Measurements from ENCODE around the gene IREB2.
"Not testable (repeated sequence)": the region's sequence is repeated elsewhere in the genome, so short reads cannot be mapped to it uniquely, and the experiment has no call there.

Gene IREB2

GRCh38 chr15:78527325-78527724 is 89.3 kb downstream of the IREB2 start:
- no peaks in the 10 kb centered on the region for H3K36me3 ChIP-seq (ENCODE audit: control insufficient read depth, insufficient read depth, low read length)

GRCh38 chr15:78533331-78533730 is 95.3 kb downstream of the IREB2 start:
- Histone ChIP-seq H3K4me3 (ENCODE audit: low read depth, low read length) (no peak overlapping the region), H3K9ac (ENCODE audit: low read length) (no peak overlapping the region), H3K27me3 (ENCODE audit: control insufficient read depth, insufficient read depth, low read length) (no peaks in the 10 kb centered on the region), H3K9me3 (ENCODE audit: control insufficient read depth, insufficient read depth, low read depth, low read length) (no peaks in the 10 kb centered on the region), H3K36me3 (ENCODE audit: control insufficient read depth, insufficient read depth, low read length) (no peaks in the 10 kb centered on the region), H3K27ac (ENCODE audit: low read depth, low read length) (no peak overlapping the region), H3K4me1 (ENCODE audit: control insufficient read depth, insufficient read depth, low read length) (no peaks in the 10 kb centered on the region)

More at GRCh38 chr15:78527325-78527724, 89.3 kb downstream of the IREB2 start:
- Histone ChIP-seq H3K27ac (ENCODE audit: low read depth, low read length) (no peak overlapping the region), H3K4me3 (ENCODE audit: low read depth, low read length) (no peak overlapping the region), H3K27me3 (ENCODE audit: control insufficient read depth, insufficient read depth, low read length) (no peaks in the 10 kb centered on the region), H3K4me1 (ENCODE audit: control insufficient read depth, insufficient read depth, low read length) (no peaks in the 10 kb centered on the region), H3K9ac (ENCODE audit: low read length) (no peak overlapping the region), H3K9me3 (ENCODE audit: control insufficient read depth, insufficient read depth, low read depth, low read length) (peaks cover 21% of the 10 kb centered on the region)

- Histone ChIP-seq H3K9me3 (ENCODE audit: control insufficient read depth, insufficient read depth, low read depth, low read length) (no peaks in the 10 kb centered on the region), H3K4me3 (ENCODE audit: low read depth, low read length) (no peak overlapping the region), H3K27ac (ENCODE audit: low read depth, low read length) (no peak overlapping the region), H3K9ac (ENCODE audit: low read length) (no peak overlapping the region), H3K27me3 (ENCODE audit: control insufficient read depth, insufficient read depth, low read length) (no peaks in the 10 kb centered on the region), H3K4me1 (ENCODE audit: control insufficient read depth, insufficient read depth, low read length) (no peaks in the 10 kb centered on the region), H3K36me3 (ENCODE audit: control insufficient read depth, insufficient read depth, low read length) (no peaks in the 10 kb centered on the region)
These were observed 98.1 kb downstream of the IREB2 start for GRCh38 chr15:78536134-78536533.

GRCh38 chr15:78537266-78537905 is 99.4 kb downstream of the IREB2 start:
- Histone ChIP-seq H3K36me3 (ENCODE audit: control insufficient read depth, insufficient read depth, low read length) (peaks cover 8% of the 10 kb centered on the region), H3K4me3 (ENCODE audit: low read depth, low read length) (no peak overlapping the region), H3K27ac (ENCODE audit: low read depth, low read length) (no peak overlapping the region), H3K9ac (ENCODE audit: low read length) (no peak overlapping the region), H3K27me3 (ENCODE audit: control insufficient read depth, insufficient read depth, low read length) (no peaks in the 10 kb centered on the region), H3K4me1 (ENCODE audit: control insufficient read depth, insufficient read depth, low read length) (peaks cover 7% of the 10 kb centered on the region), H3K9me3 (ENCODE audit: control insufficient read depth, insufficient read depth, low read depth, low read length) (no peaks in the 10 kb centered on the region)

- H3K9ac ChIP-seq (ENCODE audit: low read length): no peak overlapping the region
- H3K9me3 ChIP-seq (ENCODE audit: control insufficient read depth, insufficient read depth, low read depth, low read length): no peaks in the 10 kb centered on the region
- peaks cover 18% of the 10 kb centered on the region for H3K36me3 ChIP-seq (ENCODE audit: control insufficient read depth, insufficient read depth, low read length)
- H3K27ac ChIP-seq (ENCODE audit: low read depth, low read length): no peak overlapping the region
- no peaks in the 10 kb centered on the region for H3K27me3 ChIP-seq (ENCODE audit: control insufficient read depth, insufficient read depth, low read length)
- H3K4me3 ChIP-seq (ENCODE audit: low read depth, low read length): no peak overlapping the region
- peaks cover 7% of the 10 kb centered on the region for H3K4me1 ChIP-seq (ENCODE audit: control insufficient read depth, insufficient read depth, low read length)
These were observed 100.3 kb downstream of the IREB2 start for GRCh38 chr15:78538358-78538757.

GRCh38 chr15:78539464-78540140 is 101.6 kb downstream of the IREB2 start:
- Histone ChIP-seq H3K9ac (ENCODE audit: low read length) (peak overlapping the region; percentile 96), H3K27ac (ENCODE audit: low read depth, low read length) (peak overlapping the region; percentile 87; the same call in 1 of the 2 replicates), H3K36me3 (ENCODE audit: control insufficient read depth, insufficient read depth, low read length) (peaks cover 29% of the 10 kb centered on the region), H3K4me3 (ENCODE audit: low read depth, low read length) (peak overlapping the region; percentile 91)
- H3K4me1 ChIP-seq (ENCODE audit: control insufficient read depth, insufficient read depth, low read length); H3K27me3 ChIP-seq (ENCODE audit: control insufficient read depth, insufficient read depth, low read length); H3K9me3 ChIP-seq (ENCODE audit: control insufficient read depth, insufficient read depth, low read depth, low read length): not testable (repeated sequence)

- no peaks in the 10 kb centered on the region for H3K9me3 ChIP-seq (ENCODE audit: control insufficient read depth, insufficient read depth, low read depth, low read length)
- H3K27me3 ChIP-seq (ENCODE audit: control insufficient read depth, insufficient read depth, low read length): no peaks in the 10 kb centered on the region
- H3K36me3 ChIP-seq (ENCODE audit: control insufficient read depth, insufficient read depth, low read length): peaks cover 36% of the 10 kb centered on the region
- H3K4me1 ChIP-seq (ENCODE audit: control insufficient read depth, insufficient read depth, low read length): peaks cover 7% of the 10 kb centered on the region
- H3K4me3 ChIP-seq (ENCODE audit: low read depth, low read length): peak within 1 kb of the TSS; percentile 91
- peak within 1 kb of the TSS; percentile 87 for H3K27ac ChIP-seq (ENCODE audit: low read depth, low read length)
- H3K9ac ChIP-seq (ENCODE audit: low read length): peak within 1 kb of the TSS; percentile 96
These were observed 102.3 kb downstream of the IREB2 start, which contains the start of gene PSMA4 for GRCh38 chr15:78540141-78540870. Gene PSMA4 (plus strand): TSS chr15:78540444. CDS start chr15:78541928, 1,484 bp downstream.

- Histone ChIP-seq H3K9me3 (ENCODE audit: control insufficient read depth, insufficient read depth, low read depth, low read length) (no peaks in the 10 kb centered on the region), H3K4me1 (ENCODE audit: control insufficient read depth, insufficient read depth, low read length) (peaks cover 7% of the 10 kb centered on the region), H3K27me3 (ENCODE audit: control insufficient read depth, insufficient read depth, low read length) (no peaks in the 10 kb centered on the region), H3K27ac (ENCODE audit: low read depth, low read length) (peak overlapping the region; percentile 87), H3K9ac (ENCODE audit: low read length) (peak overlapping the region; percentile 96), H3K36me3 (ENCODE audit: control insufficient read depth, insufficient read depth, low read length) (peaks cover 44% of the 10 kb centered on the region), H3K4me3 (ENCODE audit: low read depth, low read length) (peak overlapping the region; percentile 91)
These were observed 103.1 kb downstream of the IREB2 start for GRCh38 chr15:78540871-78541743.

GRCh38 chr15:78541744-78542034 is 103.7 kb downstream of the IREB2 start:
- Histone ChIP-seq H3K4me1 (ENCODE audit: control insufficient read depth, insufficient read depth, low read length) (peaks cover 7% of the 10 kb centered on the region), H3K9me3 (ENCODE audit: control insufficient read depth, insufficient read depth, low read depth, low read length) (no peaks in the 10 kb centered on the region), H3K36me3 (ENCODE audit: control insufficient read depth, insufficient read depth, low read length) (peaks cover 50% of the 10 kb centered on the region), H3K4me3 (ENCODE audit: low read depth, low read length) (peak overlapping the region; percentile 91), H3K27ac (ENCODE audit: low read depth, low read length) (no peak overlapping the region), H3K27me3 (ENCODE audit: control insufficient read depth, insufficient read depth, low read length) (no peaks in the 10 kb centered on the region), H3K9ac (ENCODE audit: low read length) (no peak overlapping the region)

- no peak overlapping the region for H3K4me3 ChIP-seq (ENCODE audit: low read depth, low read length)
These were observed 104.6 kb downstream of the IREB2 start for GRCh38 chr15:78542647-78543046.

More at GRCh38 chr15:78542647-78543046, 104.6 kb downstream of the IREB2 start:
- Histone ChIP-seq H3K27ac (ENCODE audit: low read depth, low read length) (no peak overlapping the region), H3K9ac (ENCODE audit: low read length) (no peak overlapping the region), H3K4me1 (ENCODE audit: control insufficient read depth, insufficient read depth, low read length) (peaks cover 7% of the 10 kb centered on the region), H3K36me3 (ENCODE audit: control insufficient read depth, insufficient read depth, low read length) (peaks cover 60% of the 10 kb centered on the region), H3K27me3 (ENCODE audit: control insufficient read depth, insufficient read depth, low read length) (no peaks in the 10 kb centered on the region), H3K9me3 (ENCODE audit: control insufficient read depth, insufficient read depth, low read depth, low read length) (no peaks in the 10 kb centered on the region)

Measured in HUES6 (cell line).